CD4-positive, alpha-beta T cell (primary cell): ENCODE data around the gene DLL1. TPM values are rescaled to one million over a fixed set of nuclear protein-coding genes. Genes with fewer than 3 reads are reported as not detected.
"Not testable (repeated sequence)": the region's sequence is repeated elsewhere in the genome, so short reads cannot be mapped to it uniquely, and the experiment has no call there.

ENCODE experiments used
- ATAC-seq: fragments of 200-7000 bp; cut with Tn5 transposase; one replicate; pipeline ENCODE4 v1.10.0; 2022; ENCODE audit warnings: mild to moderate bottlenecking; ENCODE audit not compliant: poor library complexity
- CTCF ChIA-PET: fragments of 350-600 bp; sonication (Branson Sonifier 250); formaldehyde crosslinking; loops from one replicate; lab custom pipeline; 2021; ENCODE audit warnings: antibody characterized with exemption, inconsistent platforms; lab: Charles Lee
- POLR2A ChIA-PET: fragments of 350-600 bp; sonication (Branson Sonifier 250); formaldehyde crosslinking; loops from one replicate; lab custom pipeline; 2021; ENCODE audit warnings: antibody characterized with exemption, inconsistent platforms; lab: Charles Lee
- DNase-seq, 14 experiments: peaks; one replicate each; pipeline ENCODE4 v3.0.0-alpha.2; 2013 to 2020; ENCODE audit warnings: mixed read lengths in 2 of 14
- H3K27ac ChIP-seq, 2 donors: one replicate each; pipeline versions ENCODE4 v1.5.1 to v1.7.0; 2013; ENCODE audit warnings: low read length in 2 of 2, low read depth in 1 of 2, mild to moderate bottlenecking in 1 of 2
- H3K27me3 ChIP-seq, 2 experiments: 1 replicate in 1 of 2; 2 replicates in 1 of 2; pipeline versions ENCODE4 v1.6.1 to v1.7.0; 2013; ENCODE audit warnings: low read length in 2 of 2, control low read depth in 1 of 2, mild to moderate bottlenecking in 1 of 2, moderate library complexity in 1 of 2; ENCODE audit not compliant: insufficient read depth in 2 of 2, control insufficient read depth in 1 of 2
- H3K36me3 ChIP-seq: one replicate; pipeline ENCODE4 v1.6.1; 2013; ENCODE audit warnings: low read length, control low read depth; ENCODE audit not compliant: insufficient read depth
- H3K4me1 ChIP-seq: one replicate; pipeline ENCODE4 v1.6.1; 2013; ENCODE audit warnings: low read length, control low read depth; ENCODE audit not compliant: insufficient read depth
- H3K4me3 ChIP-seq: one replicate; pipeline ENCODE4 v1.5.1; 2013; ENCODE audit warnings: mild to moderate bottlenecking, low read length, moderate library complexity
- H3K9me3 ChIP-seq, 2 experiments: 1 replicate in 1 of 2; 2 replicates in 1 of 2; pipeline versions ENCODE4 v1.6.1 to v1.7.0; 2013; ENCODE audit warnings: low read length in 2 of 2, mild to moderate bottlenecking in 2 of 2, control low read depth in 1 of 2, moderate library complexity in 1 of 2; ENCODE audit not compliant: control insufficient read depth in 1 of 2, insufficient read depth in 1 of 2
- H3K27ac Mint-ChIP-seq: one replicate; pipeline ENCODE4 v1.8.0; 2020; ENCODE audit warnings: mixed read lengths
- H3K27me3 Mint-ChIP-seq: one replicate; pipeline ENCODE4 v1.8.0; 2021; ENCODE audit warnings: mixed read lengths
- H3K36me3 Mint-ChIP-seq: one replicate; pipeline ENCODE4 v1.8.0; 2021; ENCODE audit warnings: low read depth, mixed read lengths
- H3K4me1 Mint-ChIP-seq: one replicate; pipeline ENCODE4 v1.8.0; 2021; ENCODE audit warnings: low read depth, mixed read lengths
- H3K4me3 Mint-ChIP-seq: one replicate; pipeline ENCODE4 v1.8.0; 2020; ENCODE audit warnings: mild to moderate bottlenecking, mixed read lengths
- H3K9me3 Mint-ChIP-seq: one replicate; pipeline ENCODE4 v1.8.0; 2020; ENCODE audit warnings: mixed read lengths
- intact Hi-C, 2 experiments: fragments of 100-400 bp; cut with DNase I in 1 of 2; cut with micrococcal nuclease in 1 of 2; formaldehyde crosslinking; loops; one replicate each; pipeline versions ENCODE4 v1.15.1 to v1.9.0; 2023 to 2025; cut with DNase I, micrococcal nuclease
- total RNA-seq, 174 experiments: library from RNA in 2 of 174; stranded (reverse) in 2 of 174; gene quantifications; one replicate each; pipeline ENCODE4 v1.2.3 and lab custom pipeline; 2021 to 2026
- TF ChIP-seq, protein P1 (sequence below): fragments of 200-600 bp; IDR thresholded peaks from one replicate; pipeline ENCODE4 v1.8.0; 2022; ENCODE audit warnings: antibody characterized with exemption, mild to moderate bottlenecking

The DLL1 gene
- total RNA-seq, 2 experiments from 2014 or later: 7.1 to 7.2 TPM

DNA sequence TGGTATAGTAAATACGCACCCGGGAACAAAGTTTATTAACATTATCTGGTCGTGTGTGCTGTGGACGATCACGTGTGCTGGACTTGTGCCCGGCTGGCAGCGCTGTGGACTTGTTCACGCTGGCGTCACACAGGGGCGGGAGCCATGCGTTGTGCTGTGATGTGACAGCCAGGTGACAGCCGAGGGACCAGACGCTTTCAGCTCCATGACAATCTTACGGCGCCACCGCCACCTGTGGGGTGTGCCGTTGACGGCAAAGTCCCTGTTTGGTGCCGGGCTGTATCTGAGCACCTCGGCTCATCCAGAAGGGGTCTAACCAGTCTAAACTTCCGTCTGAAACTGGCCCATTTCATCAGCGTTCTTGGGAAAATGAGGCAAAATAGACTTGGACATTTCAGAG, 25.2 kb downstream of the DLL1 start:
- peaks cover 5% of the 10 kb centered on the region for H3K4me1 Mint-ChIP-seq
- H3K36me3 Mint-ChIP-seq: no peaks in the 10 kb centered on the region
- H3K4me3 Mint-ChIP-seq: no peak overlapping the region
- intact Hi-C loops: no loop called here
- ChIA-PET CTCF (no interaction called here), POLR2A (no interaction called here)
- H3K27me3 Mint-ChIP-seq: no peaks in the 10 kb centered on the region
- no peak overlapping the region for H3K4me3 ChIP-seq
- no peak for ATAC-seq
- TF ChIP-seq, protein P1, sequence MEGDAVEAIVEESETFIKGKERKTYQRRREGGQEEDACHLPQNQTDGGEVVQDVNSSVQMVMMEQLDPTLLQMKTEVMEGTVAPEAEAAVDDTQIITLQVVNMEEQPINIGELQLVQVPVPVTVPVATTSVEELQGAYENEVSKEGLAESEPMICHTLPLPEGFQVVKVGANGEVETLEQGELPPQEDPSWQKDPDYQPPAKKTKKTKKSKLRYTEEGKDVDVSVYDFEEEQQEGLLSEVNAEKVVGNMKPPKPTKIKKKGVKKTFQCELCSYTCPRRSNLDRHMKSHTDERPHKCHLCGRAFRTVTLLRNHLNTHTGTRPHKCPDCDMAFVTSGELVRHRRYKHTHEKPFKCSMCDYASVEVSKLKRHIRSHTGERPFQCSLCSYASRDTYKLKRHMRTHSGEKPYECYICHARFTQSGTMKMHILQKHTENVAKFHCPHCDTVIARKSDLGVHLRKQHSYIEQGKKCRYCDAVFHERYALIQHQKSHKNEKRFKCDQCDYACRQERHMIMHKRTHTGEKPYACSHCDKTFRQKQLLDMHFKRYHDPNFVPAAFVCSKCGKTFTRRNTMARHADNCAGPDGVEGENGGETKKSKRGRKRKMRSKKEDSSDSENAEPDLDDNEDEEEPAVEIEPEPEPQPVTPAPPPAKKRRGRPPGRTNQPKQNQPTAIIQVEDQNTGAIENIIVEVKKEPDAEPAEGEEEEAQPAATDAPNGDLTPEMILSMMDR: no peak
- H3K36me3 ChIP-seq: no peaks in the 10 kb centered on the region
- no peak overlapping the region for H3K27ac ChIP-seq
- H3K27me3 ChIP-seq: peaks cover 0 to 6% of the 10 kb centered on the region in 2 experiments
- no peaks in the 10 kb centered on the region for H3K4me1 ChIP-seq
- no peak for DNase-seq
- peaks cover 0 to 6% of the 10 kb centered on the region in 2 experiments for H3K9me3 ChIP-seq
- no peak overlapping the region for H3K27ac Mint-ChIP-seq
- no peaks in the 10 kb centered on the region for H3K9me3 Mint-ChIP-seq

DNA sequence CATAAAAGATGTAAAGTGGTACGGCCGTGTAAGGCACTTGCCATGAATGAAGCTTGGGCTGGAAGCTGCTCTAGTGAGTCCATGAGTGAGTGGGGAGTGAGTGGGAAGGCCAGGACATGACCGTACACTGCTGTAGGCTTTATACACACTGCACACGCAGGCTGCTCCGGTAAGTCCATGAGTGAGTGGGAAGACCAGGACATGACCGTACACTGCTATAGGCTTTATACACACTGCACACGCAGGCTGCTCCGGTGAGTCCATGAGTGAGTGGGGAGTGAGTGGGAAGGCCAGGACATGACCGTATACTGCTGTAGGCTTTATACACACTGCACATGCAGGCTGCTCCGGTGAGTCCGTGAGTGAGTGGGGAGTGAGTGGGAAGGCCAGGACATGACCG, 26.2 kb downstream of the DLL1 start:
- H3K4me1 ChIP-seq, ATAC-seq, intact Hi-C loops, H3K27ac ChIP-seq, H3K36me3 ChIP-seq, H3K4me3 ChIP-seq, H3K9me3 Mint-ChIP-seq, H3K27me3 ChIP-seq, H3K9me3 ChIP-seq, H3K36me3 Mint-ChIP-seq, H3K27me3 Mint-ChIP-seq, DNase-seq, H3K27ac Mint-ChIP-seq, CTCF ChIA-PET, POLR2A ChIA-PET, H3K4me1 Mint-ChIP-seq, H3K4me3 Mint-ChIP-seq: not testable (repeated sequence)

DNA sequence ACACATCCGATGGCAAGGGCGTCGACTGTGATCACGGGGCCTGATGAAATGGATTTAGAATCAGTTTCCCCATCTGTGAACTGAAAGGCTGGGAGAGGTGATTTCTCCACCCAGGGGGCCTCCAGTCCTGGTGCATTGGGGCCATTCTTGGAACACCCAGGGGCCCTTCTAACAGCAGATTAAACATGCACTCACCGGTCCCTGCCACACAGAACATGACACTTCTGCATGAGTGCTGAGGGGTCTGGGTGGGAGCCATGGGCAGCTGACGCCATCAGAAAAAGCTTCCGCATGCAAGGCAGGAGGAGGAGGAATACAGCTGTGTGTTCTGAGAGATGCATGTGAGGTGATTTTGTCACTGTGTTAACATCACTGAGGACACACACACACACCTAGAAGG, 26.8 kb downstream of the DLL1 start:
- H3K9me3 Mint-ChIP-seq: no peaks in the 10 kb centered on the region
- H3K4me3 Mint-ChIP-seq: no peak overlapping the region
- Histone ChIP-seq H3K36me3 (no peaks in the 10 kb centered on the region), H3K4me3 (no peak overlapping the region), H3K9me3 (peaks cover 0 to 6% of the 10 kb centered on the region in 2 experiments), H3K4me1 (no peaks in the 10 kb centered on the region), H3K27ac (no peak overlapping the region), H3K27me3 (peaks cover 0 to 6% of the 10 kb centered on the region in 2 experiments)
- TF ChIP-seq, protein P1: no peak
- H3K27ac Mint-ChIP-seq: no peak overlapping the region
- intact Hi-C loops: no loop called here
- ChIA-PET POLR2A (no interaction called here), CTCF (no interaction called here)
- peaks cover 5% of the 10 kb centered on the region for H3K27me3 Mint-ChIP-seq
- DNase-seq: no peak
- no peak for ATAC-seq
- no peaks in the 10 kb centered on the region for H3K4me1 Mint-ChIP-seq
- no peaks in the 10 kb centered on the region for H3K36me3 Mint-ChIP-seq

DNA sequence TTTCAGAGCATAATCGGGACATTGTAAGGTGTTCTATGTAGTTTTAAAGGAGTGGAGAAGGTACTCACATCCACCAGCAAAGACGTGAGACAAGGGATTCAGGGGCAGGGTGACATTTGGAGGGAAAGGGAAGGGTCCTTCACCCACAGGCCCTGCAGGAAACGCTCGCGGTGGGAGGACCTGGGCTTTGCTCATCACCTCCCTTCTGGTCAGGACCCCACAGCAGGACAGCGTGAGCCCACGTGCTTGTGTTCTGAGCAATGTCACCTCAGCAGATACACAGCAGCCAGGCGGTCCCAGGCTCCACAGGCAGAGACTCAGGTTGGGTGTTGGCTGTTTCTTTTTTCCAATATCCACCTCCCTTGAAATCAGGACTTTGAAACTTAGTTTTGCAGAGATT, 27.5 kb downstream of the DLL1 start:
- no peak for ATAC-seq
- Mint-ChIP-seq H3K27me3 (peaks cover 5% of the 10 kb centered on the region), H3K4me3 (no peak overlapping the region), H3K4me1 (no peaks in the 10 kb centered on the region), H3K9me3 (no peaks in the 10 kb centered on the region), H3K36me3 (no peaks in the 10 kb centered on the region), H3K27ac (no peak overlapping the region)
- Histone ChIP-seq H3K27me3 (peaks cover 0 to 6% of the 10 kb centered on the region in 2 experiments), H3K27ac (no peak overlapping the region), H3K9me3 (peaks cover 0 to 6% of the 10 kb centered on the region in 2 experiments), H3K4me1 (no peaks in the 10 kb centered on the region), H3K36me3 (no peaks in the 10 kb centered on the region), H3K4me3 (no peak overlapping the region)
- TF ChIP-seq, protein P1: no peak
- intact Hi-C loops: no loop called here
- ChIA-PET POLR2A (no interaction called here), CTCF (no interaction called here)
- DNase-seq: no peak
